SU-DHL-6 (cell line): ENCODE results near the gene TOM1.

Source experiments
- H2AFZ ChIP-seq: fragments of 200-600 bp; sonication (generic); 2 replicates; pipeline ENCODE4 v1.6.1; 2014; ENCODE audit warnings: low read depth, mild to moderate bottlenecking, moderate library complexity, mixed read lengths, antibody characterized with exemption, low read length; ENCODE audit not compliant: severe bottlenecking
- H3F3A ChIP-seq: fragments of 200-600 bp; shearing (Covaris generic); 2 replicates; pipeline ENCODE4 v1.6.0; 2016; ENCODE audit warnings: antibody characterized with exemption, mild to moderate bottlenecking; ENCODE audit not compliant: insufficient read depth
- H3K27ac ChIP-seq: fragments of 200-600 bp; sonication (generic); 2 replicates; pipeline ENCODE4 v1.5.1; 2016; ENCODE audit warnings: low read depth, mild to moderate bottlenecking, low read length, moderate library complexity, mixed read lengths
- H3K27me3 ChIP-seq: fragments of 200-600 bp; sonication (generic), shearing (Covaris generic); 2 replicates; pipeline ENCODE4 v1.6.0; 2014; ENCODE audit warnings: mild to moderate bottlenecking, low read length
- H3K36me3 ChIP-seq: fragments of 200-600 bp; sonication (generic); 2 replicates; pipeline ENCODE4 v1.6.1; 2014; ENCODE audit warnings: mild to moderate bottlenecking, low read length, mixed read lengths
- H3K4me2 ChIP-seq: fragments of 300-600, 200-600 bp; shearing (Covaris generic), sonication (generic); 2 replicates; pipeline ENCODE4 v1.6.0; 2014; ENCODE audit warnings: low read length, low read depth, mild to moderate bottlenecking; ENCODE audit not compliant: poor library complexity, severe bottlenecking
- H3K4me3 ChIP-seq: fragments of 200-600 bp; sonication (generic); 2 replicates; pipeline ENCODE4 v1.5.1; 2014; ENCODE audit warnings: antibody characterized with exemption, low read length, mild to moderate bottlenecking, mixed read lengths; ENCODE audit not compliant: insufficient read depth, poor library complexity, severe bottlenecking
- H3K79me2 ChIP-seq: fragments of 200-600 bp; sonication (generic); 2 replicates; pipeline ENCODE4 v1.6.1; 2014; ENCODE audit warnings: mild to moderate bottlenecking, low read length, moderate library complexity; ENCODE audit not compliant: insufficient read depth
- H3K9ac ChIP-seq: fragments of 200-600 bp; sonication (generic); 2 replicates; pipeline ENCODE4 v1.7.0; 2014; ENCODE audit warnings: mild to moderate bottlenecking, low read length
- H3K9me2 ChIP-seq: fragments of 200-600 bp; sonication (generic); replicated peaks from 2 replicates; pipeline ENCODE4 v1.6.1; 2014; ENCODE audit warnings: low read length; ENCODE audit not compliant: insufficient read depth
- H3K9me3 ChIP-seq: fragments of 200-600 bp; sonication (generic); 2 replicates; pipeline ENCODE4 v1.6.1; 2014; ENCODE audit warnings: low read length, mixed read lengths; ENCODE audit not compliant: insufficient read depth
- H4K20me1 ChIP-seq: fragments of 200-600 bp; sonication (generic); 2 replicates; pipeline ENCODE4 v1.6.1; 2014; ENCODE audit warnings: low read depth, mild to moderate bottlenecking, antibody characterized with exemption, low read length, moderate library complexity, mixed read lengths
- CTCF ChIP-seq: fragments of 200-600 bp; sonication (generic); IDR thresholded peaks from one replicate; pipeline ENCODE4 v1.5.1; 2017; ENCODE audit warnings: antibody characterized with exemption, mild to moderate bottlenecking, low read length, moderate library complexity; ENCODE audit not compliant: insufficient read depth, poor library complexity, severe bottlenecking
- EZH2phosphoT487 ChIP-seq: fragments of 200-600 bp; sonication (generic), shearing (Covaris generic); conservative IDR thresholded peaks from 2 replicates; pipeline ENCODE4 v1.6.1; 2018; ENCODE audit warnings: mild to moderate bottlenecking, antibody characterized with exemption, low read length, moderate library complexity, mixed read lengths

TOM1 gene

GRCh38 chr22:35288116-35288515 lies 11.6 kb upstream of the TOM1 start:
- H3K4me3 ChIP-seq: no peak overlapping the region
- no peak overlapping the region for H3K27ac ChIP-seq
- H3K4me2 ChIP-seq: no peak overlapping the region
- H3F3A ChIP-seq: no peaks in the 10 kb centered on the region
- H3K27me3 ChIP-seq: no peaks in the 10 kb centered on the region
- H3K9ac ChIP-seq: no peak overlapping the region
- H3K9me3 ChIP-seq: no peaks in the 10 kb centered on the region
- H3K9me2 ChIP-seq: no peaks in the 10 kb centered on the region
- H3K79me2 ChIP-seq: no peaks in the 10 kb centered on the region
- peaks cover 50% of the 10 kb centered on the region; the same call in 1 of the 2 replicates for H3K36me3 ChIP-seq
- no peaks in the 10 kb centered on the region for H4K20me1 ChIP-seq
- TF ChIP-seq EZH2phosphoT487 (no peak), CTCF (no peak)
- H2AFZ ChIP-seq: no peak overlapping the region

GRCh38 chr22:35292786-35293185 lies 6.9 kb upstream of the TOM1 start:
- TF ChIP-seq EZH2phosphoT487 (no peak), CTCF (no peak)
- H3K9me3 ChIP-seq: no peaks in the 10 kb centered on the region
- H3K4me3 ChIP-seq: no peak overlapping the region
- H3K79me2 ChIP-seq: no peaks in the 10 kb centered on the region
- H3K4me2 ChIP-seq: no peak overlapping the region
- H3F3A ChIP-seq: peaks cover 14% of the 10 kb centered on the region; the same call in 1 of the 2 replicates
- no peaks in the 10 kb centered on the region for H3K9me2 ChIP-seq
- H3K36me3 ChIP-seq: peaks cover 49% of the 10 kb centered on the region; the same call in 1 of the 2 replicates
- H3K9ac ChIP-seq: no peak overlapping the region
- H3K27me3 ChIP-seq: no peaks in the 10 kb centered on the region
- H3K27ac ChIP-seq: no peak overlapping the region
- H4K20me1 ChIP-seq: no peaks in the 10 kb centered on the region
- H2AFZ ChIP-seq: no peak overlapping the region

GRCh38 chr22:35296051-35296450 lies 3.6 kb upstream of the TOM1 start:
- peaks cover 34% of the 10 kb centered on the region; the same call in 1 of the 2 replicates for H3K36me3 ChIP-seq
- TF ChIP-seq EZH2phosphoT487 (no peak), CTCF (no peak)
- no peak overlapping the region for H3K4me2 ChIP-seq
- no peaks in the 10 kb centered on the region for H3K27me3 ChIP-seq
- no peaks in the 10 kb centered on the region for H3K9me3 ChIP-seq
- no peak overlapping the region for H3K9ac ChIP-seq
- no peak overlapping the region for H3K27ac ChIP-seq
- peaks cover 26% of the 10 kb centered on the region for H3F3A ChIP-seq
- H3K4me3 ChIP-seq: no peak overlapping the region
- no peaks in the 10 kb centered on the region for H4K20me1 ChIP-seq
- H3K79me2 ChIP-seq: no peaks in the 10 kb centered on the region
- no peak overlapping the region for H2AFZ ChIP-seq
- H3K9me2 ChIP-seq: no peaks in the 10 kb centered on the region
